Umbilical cord (tissue), 2 donors: Measurements from ENCODE around the gene TTC1. TPM values are rescaled to one million over a fixed set of nuclear protein-coding genes. Genes with fewer than 3 reads are reported as not detected.
"Not testable (repeated sequence)": the region's sequence is repeated elsewhere in the genome, so short reads cannot be mapped to it uniquely, and the experiment has no call there.

Experiments
- DNase-seq: peaks from one replicate; pipeline ENCODE4 v3.0.0-alpha.2; 2015; ENCODE audit warnings: low spot score
- total RNA-seq: library from RNA; depleted of rRNA; stranded (reverse); fragments of >200 nt; gene quantifications from one replicate; pipeline ENCODE4 v1.2.3, GENCODE V29; 2014; ENCODE audit warnings: low replicate concordance; ENCODE audit not compliant: insufficient read depth

TTC1 gene
- total RNA-seq, 1 donor from 2014 or later = 35.4 TPM

GRCh38 chr5:160039810-160040470 lies 31.0 kb downstream of the TTC1 start:
- DNase-seq = no peak

- no peak for DNase-seq
Observed at GRCh38 chr5:160040471-160040835, 31.5 kb downstream of the TTC1 start.

GRCh38 chr5:160042671-160043070 lies 33.7 kb downstream of the TTC1 start:
- DNase-seq = no peak

- DNase-seq = no peak
Observed at GRCh38 chr5:160044391-160044804, 35.5 kb downstream of the TTC1 start.

- DNase-seq = no peak
Observed at GRCh38 chr5:160044967-160045366, 36.0 kb downstream of the TTC1 start.

- DNase-seq = no peak
Observed at GRCh38 chr5:160047423-160047822, 38.5 kb downstream of the TTC1 start.

GRCh38 chr5:160048131-160048530 lies 39.2 kb downstream of the TTC1 start:
- no peak for DNase-seq

GRCh38 chr5:160049099-160049498 lies 40.2 kb downstream of the TTC1 start:
- no peak for DNase-seq

- no peak for DNase-seq
Observed at GRCh38 chr5:160054047-160054446, 45.1 kb downstream of the TTC1 start.

- no peak for DNase-seq
Observed at GRCh38 chr5:160054831-160055230, 45.9 kb downstream of the TTC1 start.

GRCh38 chr5:160057256-160057655 lies 48.3 kb downstream of the TTC1 start:
- no peak for DNase-seq

GRCh38 chr5:160060001-160060400 lies 51.1 kb downstream of the TTC1 start:
- DNase-seq = no peak

GRCh38 chr5:160061770-160062169 lies 52.8 kb downstream of the TTC1 start:
- no peak for DNase-seq

GRCh38 chr5:160064417-160064810 lies 55.5 kb downstream of the TTC1 start:
- DNase-seq = no peak

GRCh38 chr5:160064995-160065614 lies 56.2 kb downstream of the TTC1 start:
- peak; percentile 66 for DNase-seq

GRCh38 chr5:160069120-160069519 lies 60.2 kb downstream of the TTC1 start:
- not testable (repeated sequence) for DNase-seq

GRCh38 chr5:160071516-160071915 lies 62.6 kb downstream of the TTC1 start:
- DNase-seq = peak; percentile 93

GRCh38 chr5:160071916-160072315 lies 63.0 kb downstream of the TTC1 start:
- no peak for DNase-seq

- DNase-seq = no peak
Observed at GRCh38 chr5:160075073-160075472, 66.1 kb downstream of the TTC1 start.

GRCh38 chr5:160076997-160077396 lies 68.1 kb downstream of the TTC1 start:
- no peak for DNase-seq

- no peak for DNase-seq
Observed at GRCh38 chr5:160079753-160080152, 70.8 kb downstream of the TTC1 start.

GRCh38 chr5:160081495-160081894 lies 72.6 kb downstream of the TTC1 start:
- no peak for DNase-seq

- peak; percentile 56 for DNase-seq
Observed at GRCh38 chr5:160082614-160083500, 73.9 kb downstream of the TTC1 start.
